HCT116 (cell line): Measurements from ENCODE around the gene FGFBP2. TPM values are rescaled to one million over a fixed set of nuclear protein-coding genes. Genes with fewer than 3 reads are reported as not detected.

Experiments
- ATAC-seq: fragments of 200-7000 bp; cut with Tn5 transposase; 2 replicates; pipeline ENCODE4 v1.9.1; 2020; ENCODE audit warnings: mild to moderate bottlenecking, moderate library complexity
- BruUV-seq: library from RNA; stranded (reverse); fragments of 400-500 nt; replicated peaks from 2 replicates; lab custom pipeline; 2021; lab: Mats Ljungman, UMichigan
- CTCF ChIA-PET: fragments of 300-600 bp; sonication (Branson Sonifier 250); formaldehyde crosslinking; loops from one replicate; lab custom pipeline; 2021; ENCODE audit warnings: antibody characterized with exemption; lab: Charles Lee
- POLR2A ChIA-PET: fragments of 300-600, 350-600 bp; sonication (Branson Sonifier 250); formaldehyde crosslinking; loops from one replicate; lab custom pipeline; 2021; ENCODE audit warnings: antibody characterized with exemption; lab: Charles Lee
- RAD21 ChIA-PET, 2 experiments: fragments of 300-600 bp; sonication (Branson Sonifier 250); formaldehyde crosslinking; loops; one replicate each; lab custom pipeline; 2023; ENCODE audit warnings: low total read pairs in 2 of 2; ENCODE audit not compliant: uncharacterized antibody in 2 of 2, unreplicated experiment in 2 of 2, low non-redundant PET in 1 of 2; lab: Charles Lee
- DNase-seq: peaks from one replicate; pipeline ENCODE4 v3.0.0-alpha.2; 2010; ENCODE audit warnings: low read depth, low spot score
- H2AFZ ChIP-seq: fragments of 200-600 bp; shearing (Covaris generic), sonication (generic); 2 replicates; pipeline ENCODE4 v1.6.1; 2017; ENCODE audit warnings: low read depth, mixed run types, mixed read lengths, antibody characterized with exemption, low read length; ENCODE audit not compliant: poor library complexity, severe bottlenecking
- H3K27ac ChIP-seq: 2 replicates; pipeline ENCODE4 v1.5.1; 2012; ENCODE audit warnings: low read depth, low read length
- H3K27me3 ChIP-seq: fragments of 200-600 bp; sonication (generic); 2 replicates; pipeline ENCODE4 v1.6.1; 2016; ENCODE audit warnings: mixed run types, low read length, mixed read lengths; ENCODE audit not compliant: insufficient read depth
- H3K36me3 ChIP-seq, 2 experiments: fragments of 200-500 bp in 1 of 2; fragments of 200-600 bp in 1 of 2; sonication (Bioruptor generic) in 1 of 2; sonication (generic) in 1 of 2; 2 replicates each; pipeline versions ENCODE4 v1.5.1 to v1.6.1; 2014 to 2016; ENCODE audit warnings: low read length in 2 of 2, inconsistent platforms in 1 of 2, mixed read lengths in 1 of 2, mixed run types in 1 of 2; ENCODE audit not compliant: insufficient read depth in 2 of 2, control insufficient read depth in 1 of 2
- H3K4me1 ChIP-seq, 2 experiments: fragments of 200-600 bp in 1 of 2; sonication (generic) in 1 of 2; 2 replicates each; pipeline versions ENCODE4 v1.5.1 to v1.6.1; 2012 to 2017; ENCODE audit warnings: low read length in 2 of 2, inconsistent platforms in 1 of 2, mild to moderate bottlenecking in 1 of 2, mixed read lengths in 1 of 2, mixed run types in 1 of 2, moderate library complexity in 1 of 2; ENCODE audit not compliant: insufficient read depth in 2 of 2, control insufficient read depth in 1 of 2
- H3K4me2 ChIP-seq: fragments of 200-600 bp; sonication (generic); 2 replicates; pipeline ENCODE4 v1.6.1; 2017; ENCODE audit warnings: mixed run types, low read length, mixed read lengths
- H3K4me3 ChIP-seq, 2 experiments: fragments of 200-600 bp in 1 of 2; sonication (generic) in 1 of 2; replicated peaks in 1 of 2; 2 replicates each; pipeline ENCODE4 v1.5.1; 2011 to 2016; ENCODE audit warnings: low read length in 2 of 2, control low read depth in 1 of 2, low read depth in 1 of 2, mild to moderate bottlenecking in 1 of 2, mixed read lengths in 1 of 2, mixed run types in 1 of 2
- H3K79me2 ChIP-seq: fragments of 200-600 bp; sonication (generic); 2 replicates; pipeline ENCODE4 v1.6.1; 2017; ENCODE audit warnings: mild to moderate bottlenecking, mixed run types, low read length, moderate library complexity, mixed read lengths; ENCODE audit not compliant: insufficient read depth
- H3K9ac ChIP-seq: fragments of 200-600 bp; sonication (generic); 2 replicates; pipeline ENCODE4 v1.6.1; 2016; ENCODE audit warnings: low read length, mixed read lengths
- H3K9me2 ChIP-seq: fragments of 200-600 bp; sonication (generic), shearing (Covaris generic); 2 replicates; pipeline ENCODE4 v1.6.1; 2017; ENCODE audit warnings: mixed run types, mild to moderate bottlenecking, moderate library complexity; ENCODE audit not compliant: insufficient read depth
- H3K9me3 ChIP-seq, 2 experiments: fragments of 200-500 bp in 1 of 2; fragments of 200-600 bp in 1 of 2; sonication (Bioruptor generic) in 1 of 2; sonication (generic) in 1 of 2; 2 replicates each; pipeline ENCODE4 v1.6.1; 2014 to 2017; ENCODE audit warnings: low read length in 2 of 2, mixed read lengths in 2 of 2, inconsistent platforms in 1 of 2, low read depth in 1 of 2, mild to moderate bottlenecking in 1 of 2, mixed run types in 1 of 2, moderate library complexity in 1 of 2; ENCODE audit not compliant: control insufficient read depth in 1 of 2, insufficient read depth in 1 of 2
- H4K20me1 ChIP-seq: fragments of 200-600 bp; sonication (generic), shearing (Covaris generic); 2 replicates; pipeline ENCODE4 v1.6.1; 2017; ENCODE audit warnings: mixed run types, mild to moderate bottlenecking, moderate library complexity; ENCODE audit not compliant: insufficient read depth
- ATF3 ChIP-seq: IDR thresholded peaks from 2 replicates; pipeline ENCODE4 v1.6.1; 2012
- CBX3 ChIP-seq: IDR thresholded peaks from 2 replicates; pipeline ENCODE4 v1.6.1; 2012; ENCODE audit warnings: low read depth
- CEBPB ChIP-seq: IDR thresholded peaks from 2 replicates; pipeline ENCODE4 v1.6.1; 2012; ENCODE audit warnings: low read depth
- CTCF ChIP-seq, 3 experiments: fragments of 200-600 bp in 1 of 3; sonication (generic) in 1 of 3; IDR thresholded peaks in 2 of 3; conservative IDR thresholded peaks in 1 of 3; 2 replicates each; pipeline ENCODE4 v1.5.1; 2012 to 2017; ENCODE audit warnings: low read depth in 2 of 3, low read length in 2 of 3, antibody characterized with exemption in 1 of 3, borderline replicate concordance in 1 of 3, control low read depth in 1 of 3, mild to moderate bottlenecking in 1 of 3, mixed read lengths in 1 of 3, mixed run types in 1 of 3, moderate library complexity in 1 of 3; ENCODE audit not compliant: insufficient read depth in 1 of 3
- EGR1 ChIP-seq: IDR thresholded peaks from 2 replicates; pipeline ENCODE4 v1.6.1; 2012; ENCODE audit warnings: low read depth
- FOSL1 ChIP-seq: IDR thresholded peaks from 2 replicates; pipeline ENCODE4 v1.6.1; 2012; ENCODE audit warnings: low read depth
- JUND ChIP-seq: IDR thresholded peaks from 2 replicates; pipeline ENCODE4 v1.6.1; 2012
- RAD21 ChIP-seq: IDR thresholded peaks from 2 replicates; pipeline ENCODE4 v1.6.1; 2012; ENCODE audit warnings: low read depth, mild to moderate bottlenecking
- SP1 ChIP-seq: IDR thresholded peaks from 2 replicates; pipeline ENCODE4 v1.6.1; 2012; ENCODE audit warnings: low read depth
- ZBTB33 ChIP-seq: IDR thresholded peaks from 2 replicates; pipeline ENCODE4 v1.6.1; 2011; ENCODE audit warnings: mild to moderate bottlenecking, low read length, moderate library complexity; ENCODE audit not compliant: insufficient replicate concordance; ENCODE audit errors: extremely low read depth
- ZFX ChIP-seq: fragments of 450-650 bp; IDR thresholded peaks from 2 replicates; pipeline ENCODE4 v1.6.1; 2017
- intact Hi-C: fragments of 100-400 bp; cut with micrococcal nuclease; formaldehyde crosslinking; loops from 2 replicates; pipeline ENCODE4 v1.10.0; 2022
- total RNA-seq: library from RNA; stranded (reverse); gene quantifications from one replicate; pipeline ENCODE4 v1.2.1, GENCODE V29; 2021; ENCODE audit not compliant: unreplicated experiment

FGFBP2 gene
- total RNA-seq, 1 experiment from 2014 or later: not detected

- no peaks in the 10 kb centered on the region for H3K36me3 ChIP-seq
- ChIA-PET CTCF (no interaction called here), POLR2A (no interaction called here), RAD21 (no interaction called here)
- no peak overlapping the region for H2AFZ ChIP-seq
- no peak for DNase-seq
- H4K20me1 ChIP-seq: no peaks in the 10 kb centered on the region
- no peaks in the 10 kb centered on the region for H3K27me3 ChIP-seq
- H3K79me2 ChIP-seq: no peaks in the 10 kb centered on the region
- intact Hi-C loops: no loop called here
- no peak overlapping the region for H3K9ac ChIP-seq
- ATAC-seq: no peak
- TF ChIP-seq RAD21 (no peak), JUND (no peak), FOSL1 (no peak), ZFX (no peak), ATF3 (no peak), EGR1 (no peak), CBX3 (no peak), SP1 (no peak), CEBPB (no peak), CTCF (IDR thresholded peaks at IDR 0.05 in 2 of 3, conservative IDR thresholded peaks at IDR 0.05 in 1 of 3; ENCODE audit: borderline replicate concordance in 1 of 3, insufficient read depth in 1 of 3, low read depth in 2 of 3, low read length in 2 of 3) (no peak), ZBTB33 (no peak)
- H3K9me2 ChIP-seq: no peaks in the 10 kb centered on the region
- no peak overlapping the region for H3K4me2 ChIP-seq
- H3K27ac ChIP-seq: no peak overlapping the region
- H3K9me3 ChIP-seq: no peaks in the 10 kb centered on the region
- BruUV-seq: no TSS peak
- no peak overlapping the region for H3K4me3 ChIP-seq
- H3K4me1 ChIP-seq: no peaks in the 10 kb centered on the region
These were observed 17.5 kb downstream of the FGFBP2 start for GRCh38 chr4:15945516-15945915.
